Renal cortex interstitium (tissue), 11 donors: ENCODE data around the gene NEDD1. TPM values are rescaled to one million over a fixed set of nuclear protein-coding genes. Genes with fewer than 3 reads are reported as not detected.

ENCODE experiments used
- DNase-seq, 11 donors: peaks; one replicate each; pipeline ENCODE4 v3.0.0-alpha.2; 2013; ENCODE audit warnings: low read depth in 9 of 11, low spot score in 4 of 11; ENCODE audit errors: extremely low read depth in 1 of 11
- polyA plus RNA-seq, 3 donors: library from polyadenylated mRNA; unstranded; fragments of 120-200 nt; gene quantifications; one replicate each; pipeline ENCODE4 v1.2.1, GENCODE V29; 2013; ENCODE audit not compliant: insufficient read length in 3 of 3

Gene NEDD1
- polyA plus RNA-seq, 3 donors, result 29.9 to 40.3 (median 32.0) TPM

DNA sequence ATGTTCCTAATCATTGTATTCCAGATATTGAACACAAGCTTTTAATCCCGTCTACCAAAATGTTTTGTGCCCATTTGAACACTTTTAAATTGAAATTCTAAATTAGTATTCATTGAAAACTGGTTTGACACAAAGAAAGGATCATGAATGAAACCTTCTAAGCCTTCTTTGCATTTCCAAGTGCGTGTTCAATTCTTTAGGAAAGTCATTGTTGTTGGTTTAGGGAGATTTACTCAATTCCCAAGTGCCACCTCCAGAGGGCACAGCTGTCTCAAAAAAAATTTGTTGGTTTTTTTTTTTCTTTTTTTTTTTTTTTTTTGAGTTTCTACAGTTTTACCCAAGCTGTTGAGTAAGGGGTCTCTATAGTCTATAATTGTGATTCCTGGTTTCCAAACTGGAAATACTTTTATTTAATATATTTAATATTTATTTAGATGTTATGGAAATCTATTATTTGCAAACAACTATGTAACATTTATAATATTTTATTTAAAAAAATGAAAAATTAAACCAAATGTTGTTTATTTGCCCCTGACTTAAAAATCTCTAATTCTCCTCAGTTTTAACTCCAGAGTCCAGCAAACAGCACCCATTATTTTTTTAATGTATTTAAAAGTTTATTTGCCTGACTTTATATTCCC, 79.9 kb downstream of the NEDD1 start:
- DNase-seq, result peak in 5 of 11 donors; percentile 16 to 48 (median 27)

- DNase-seq, result no peak
Observed at GRCh38 chr12:96988919-96989318, 81.9 kb downstream of the NEDD1 start.

GRCh38 chr12:96989916-96990315, 82.9 kb downstream of the NEDD1 start:
- peak in 3 of 11 donors; percentile 12 to 18 (median 16) for DNase-seq

- DNase-seq, result no peak
Observed at GRCh38 chr12:96994900-96995299, 87.8 kb downstream of the NEDD1 start.

DNA sequence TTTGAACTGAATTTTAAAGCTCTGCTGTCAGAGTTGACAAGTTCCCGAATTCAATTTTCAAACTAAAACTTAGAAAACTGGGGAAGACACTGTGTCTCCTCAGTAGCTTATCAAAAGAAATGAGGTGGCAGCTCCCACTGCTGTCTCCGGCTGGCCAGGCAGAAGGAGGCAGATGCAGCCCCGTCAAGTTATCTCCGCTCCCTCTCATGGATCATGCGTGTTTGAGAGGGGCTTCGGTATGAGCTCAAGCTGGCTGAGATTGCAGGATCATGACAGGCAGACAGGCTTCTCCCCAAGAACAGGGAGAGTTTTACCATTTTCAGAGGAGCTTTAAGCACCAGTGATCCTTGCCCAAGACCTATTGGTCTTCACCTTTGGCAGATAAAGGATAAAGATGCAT, 88.8 kb downstream of the NEDD1 start:
- DNase-seq, result no peak

DNA sequence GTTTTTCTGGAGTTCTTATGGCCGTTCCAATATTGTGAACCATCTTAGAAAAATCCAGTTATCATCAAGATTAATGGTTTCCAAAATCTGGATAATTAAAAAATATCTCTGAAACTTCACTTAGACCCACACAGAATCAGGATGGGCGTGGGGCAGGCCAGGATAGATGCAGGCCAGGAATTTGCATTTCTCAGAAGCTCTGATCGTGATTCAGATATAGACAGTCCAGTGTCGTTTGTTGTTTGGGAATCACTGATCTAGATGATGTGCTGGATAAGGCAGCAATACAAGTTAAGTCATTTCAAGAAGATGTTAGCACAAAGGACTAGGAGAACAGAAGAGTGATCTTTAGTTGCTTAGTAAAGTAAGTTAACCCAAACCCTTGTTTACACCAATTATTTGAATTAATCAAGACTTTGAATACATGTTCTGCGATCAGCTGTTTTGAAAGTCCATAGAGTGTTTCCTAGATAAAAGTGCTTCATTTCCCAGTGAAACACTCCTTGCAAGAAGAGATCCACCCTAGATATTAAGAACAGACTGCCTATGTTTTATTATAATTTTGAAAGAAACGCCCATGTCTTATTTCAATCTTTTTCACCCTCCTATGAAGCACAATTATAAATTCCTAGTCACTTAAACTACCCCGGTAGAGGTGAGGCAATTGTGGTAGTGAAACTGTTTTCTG, 90.9 kb downstream of the NEDD1 start:
- DNase-seq, result no peak

- no peak for DNase-seq
Observed at GRCh38 chr12:97003276-97003675, 96.2 kb downstream of the NEDD1 start.
